ENCODE results near the gene PDXK. TPM values are rescaled to one million over a fixed set of nuclear protein-coding genes. Genes with fewer than 3 reads are reported as not detected.

Gene PDXK
- total and polyA plus RNA-seq, 2 of the 13 experiments (the other 11 are each of a cell fraction or from before 2014, with no cell fraction given) = 114 to 184 TPM

DNA sequence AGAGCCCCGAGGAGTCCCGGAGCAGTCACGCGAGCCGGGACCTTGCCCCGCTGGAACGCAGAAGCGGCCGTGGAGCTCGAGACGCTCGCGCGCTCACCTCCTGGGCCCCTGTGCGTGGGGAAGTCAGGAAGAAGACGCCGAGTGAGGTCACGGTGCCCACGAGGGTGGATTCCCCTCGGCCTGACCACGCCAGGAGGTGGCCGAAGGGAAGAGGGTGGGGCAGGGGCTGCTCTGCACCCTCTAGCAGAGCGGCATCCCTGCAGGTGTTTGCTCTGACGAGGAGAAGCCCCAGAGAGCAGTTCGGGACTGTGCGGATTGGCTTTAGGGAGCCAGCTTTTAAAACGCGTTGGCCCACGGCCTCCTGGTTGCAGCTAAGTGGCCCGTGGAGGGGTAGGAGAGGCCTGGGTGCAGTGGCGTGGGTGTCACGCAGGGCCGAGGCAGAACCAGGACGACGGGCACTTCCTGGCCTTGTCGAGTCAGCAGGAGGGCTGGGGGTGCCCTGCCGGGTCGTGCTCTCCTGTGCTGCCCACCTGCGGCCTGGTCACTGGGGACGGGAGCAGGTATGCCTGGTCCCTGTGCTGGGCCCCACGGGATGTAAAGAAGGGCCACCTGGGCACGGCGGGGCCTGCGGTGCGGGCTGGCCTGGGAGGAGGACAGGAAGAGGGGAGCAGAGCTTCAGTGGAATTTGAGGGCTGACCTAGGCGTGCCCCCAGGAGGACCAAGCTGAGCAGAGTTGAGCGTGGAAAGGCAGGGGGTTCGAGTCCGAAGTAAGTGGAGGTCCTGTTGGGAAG, 1.0 kb downstream of the PDXK start (continued):
- TF ChIP-seq CAMTA2 (CRISPR knock-in tag; IDR thresholded peaks at IDR 0.05; ENCODE audit: borderline replicate concordance) (no peak; the same call in 1 of the 2 replicates), ZNF556 (CRISPR knock-in tag; IDR thresholded peaks at IDR 0.05; ENCODE audit: borderline replicate concordance) (no peak), POLR2A (IDR thresholded peaks at IDR 0.05; ENCODE audit: insufficient read depth in 1 of 2, low read depth in 2 of 2, low read length in 2 of 2) (peak in 1 of 2 experiments; percentile 28; a peak in 1 of 4 replicates), SIX4 (CRISPR knock-in tag; IDR thresholded peaks at IDR 0.05) (no peak), ZNF713 (CRISPR knock-in tag; IDR thresholded peaks at IDR 0.05) (no peak; the same call in 1 of the 2 replicates), ZNF143 (CRISPR knock-in tag; IDR thresholded peaks at IDR 0.05) (no peak), NCOA1 (CRISPR knock-in tag; IDR thresholded peaks at IDR 0.05) (no peak), JUN (CRISPR knock-in tag; IDR thresholded peaks at IDR 0.05) (no peak), ZNF501 (CRISPR knock-in tag; IDR thresholded peaks at IDR 0.05) (0 out of 2 replicates have a peak, but pooled peaks have one; percentile 3), TOE1 (CRISPR knock-in tag; IDR thresholded peaks at IDR 0.05) (no peak), EHMT2 (IDR thresholded peaks at IDR 0.05; ENCODE audit: borderline replicate concordance, low read depth, low read length) (no peak), HDAC6 (IDR thresholded peaks at IDR 0.05; ENCODE audit: low read depth, low read length) (no peak)
- TF ChIP-seq, protein P1, sequence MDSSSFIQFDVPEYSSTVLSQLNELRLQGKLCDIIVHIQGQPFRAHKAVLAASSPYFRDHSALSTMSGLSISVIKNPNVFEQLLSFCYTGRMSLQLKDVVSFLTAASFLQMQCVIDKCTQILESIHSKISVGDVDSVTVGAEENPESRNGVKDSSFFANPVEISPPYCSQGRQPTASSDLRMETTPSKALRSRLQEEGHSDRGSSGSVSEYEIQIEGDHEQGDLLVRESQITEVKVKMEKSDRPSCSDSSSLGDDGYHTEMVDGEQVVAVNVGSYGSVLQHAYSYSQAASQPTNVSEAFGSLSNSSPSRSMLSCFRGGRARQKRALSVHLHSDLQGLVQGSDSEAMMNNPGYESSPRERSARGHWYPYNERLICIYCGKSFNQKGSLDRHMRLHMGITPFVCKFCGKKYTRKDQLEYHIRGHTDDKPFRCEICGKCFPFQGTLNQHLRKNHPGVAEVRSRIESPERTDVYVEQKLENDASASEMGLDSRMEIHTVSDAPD (CRISPR knock-in tag; IDR thresholded peaks at IDR 0.05) = no peak
- TF ChIP-seq, protein P2, sequence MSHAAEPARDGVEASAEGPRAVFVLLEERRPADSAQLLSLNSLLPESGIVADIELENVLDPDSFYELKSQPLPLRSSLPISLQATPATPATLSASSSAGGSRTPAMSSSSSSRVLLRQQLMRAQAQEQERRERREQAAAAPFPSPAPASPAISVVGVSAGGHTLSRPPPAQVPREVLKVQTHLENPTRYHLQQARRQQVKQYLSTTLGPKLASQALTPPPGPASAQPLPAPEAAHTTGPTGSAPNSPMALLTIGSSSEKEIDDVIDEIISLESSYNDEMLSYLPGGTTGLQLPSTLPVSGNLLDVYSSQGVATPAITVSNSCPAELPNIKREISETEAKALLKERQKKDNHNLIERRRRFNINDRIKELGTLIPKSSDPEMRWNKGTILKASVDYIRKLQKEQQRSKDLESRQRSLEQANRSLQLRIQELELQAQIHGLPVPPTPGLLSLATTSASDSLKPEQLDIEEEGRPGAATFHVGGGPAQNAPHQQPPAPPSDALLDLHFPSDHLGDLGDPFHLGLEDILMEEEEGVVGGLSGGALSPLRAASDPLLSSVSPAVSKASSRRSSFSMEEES (CRISPR knock-in tag; IDR thresholded peaks at IDR 0.05) = no peak
- TF ChIP-seq, protein P3, sequence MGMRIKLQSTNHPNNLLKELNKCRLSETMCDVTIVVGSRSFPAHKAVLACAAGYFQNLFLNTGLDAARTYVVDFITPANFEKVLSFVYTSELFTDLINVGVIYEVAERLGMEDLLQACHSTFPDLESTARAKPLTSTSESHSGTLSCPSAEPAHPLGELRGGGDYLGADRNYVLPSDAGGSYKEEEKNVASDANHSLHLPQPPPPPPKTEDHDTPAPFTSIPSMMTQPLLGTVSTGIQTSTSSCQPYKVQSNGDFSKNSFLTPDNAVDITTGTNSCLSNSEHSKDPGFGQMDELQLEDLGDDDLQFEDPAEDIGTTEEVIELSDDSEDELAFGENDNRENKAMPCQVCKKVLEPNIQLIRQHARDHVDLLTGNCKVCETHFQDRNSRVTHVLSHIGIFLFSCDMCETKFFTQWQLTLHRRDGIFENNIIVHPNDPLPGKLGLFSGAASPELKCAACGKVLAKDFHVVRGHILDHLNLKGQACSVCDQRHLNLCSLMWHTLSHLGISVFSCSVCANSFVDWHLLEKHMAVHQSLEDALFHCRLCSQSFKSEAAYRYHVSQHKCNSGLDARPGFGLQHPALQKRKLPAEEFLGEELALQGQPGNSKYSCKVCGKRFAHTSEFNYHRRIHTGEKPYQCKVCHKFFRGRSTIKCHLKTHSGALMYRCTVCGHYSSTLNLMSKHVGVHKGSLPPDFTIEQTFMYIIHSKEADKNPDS (CRISPR knock-in tag; IDR thresholded peaks at IDR 0.05) = peak; percentile 16; the same call in 1 of the 2 replicates
- TF ChIP-seq, protein P4, sequence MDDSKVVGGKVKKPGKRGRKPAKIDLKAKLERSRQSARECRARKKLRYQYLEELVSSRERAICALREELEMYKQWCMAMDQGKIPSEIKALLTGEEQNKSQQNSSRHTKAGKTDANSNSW (CRISPR knock-in tag; IDR thresholded peaks at IDR 0.05; ENCODE audit: borderline replicate concordance) = no peak
- TF ChIP-seq, protein P5, sequence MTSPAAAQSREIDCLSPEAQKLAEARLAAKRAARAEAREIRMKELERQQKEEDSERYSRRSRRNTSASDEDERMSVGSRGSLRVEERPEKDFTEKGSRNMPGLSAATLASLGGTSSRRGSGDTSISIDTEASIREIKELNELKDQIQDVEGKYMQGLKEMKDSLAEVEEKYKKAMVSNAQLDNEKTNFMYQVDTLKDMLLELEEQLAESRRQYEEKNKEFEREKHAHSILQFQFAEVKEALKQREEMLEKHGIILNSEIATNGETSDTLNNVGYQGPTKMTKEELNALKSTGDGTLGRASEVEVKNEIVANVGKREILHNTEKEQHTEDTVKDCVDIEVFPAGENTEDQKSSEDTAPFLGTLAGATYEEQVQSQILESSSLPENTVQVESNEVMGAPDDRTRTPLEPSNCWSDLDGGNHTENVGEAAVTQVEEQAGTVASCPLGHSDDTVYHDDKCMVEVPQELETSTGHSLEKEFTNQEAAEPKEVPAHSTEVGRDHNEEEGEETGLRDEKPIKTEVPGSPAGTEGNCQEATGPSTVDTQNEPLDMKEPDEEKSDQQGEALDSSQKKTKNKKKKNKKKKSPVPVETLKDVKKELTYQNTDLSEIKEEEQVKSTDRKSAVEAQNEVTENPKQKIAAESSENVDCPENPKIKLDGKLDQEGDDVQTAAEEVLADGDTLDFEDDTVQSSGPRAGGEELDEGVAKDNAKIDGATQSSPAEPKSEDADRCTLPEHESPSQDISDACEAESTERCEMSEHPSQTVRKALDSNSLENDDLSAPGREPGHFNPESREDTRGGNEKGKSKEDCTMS (CRISPR knock-in tag; conservative IDR thresholded peaks at IDR 0.05) = no peak
- TF ChIP-seq, protein P6, sequence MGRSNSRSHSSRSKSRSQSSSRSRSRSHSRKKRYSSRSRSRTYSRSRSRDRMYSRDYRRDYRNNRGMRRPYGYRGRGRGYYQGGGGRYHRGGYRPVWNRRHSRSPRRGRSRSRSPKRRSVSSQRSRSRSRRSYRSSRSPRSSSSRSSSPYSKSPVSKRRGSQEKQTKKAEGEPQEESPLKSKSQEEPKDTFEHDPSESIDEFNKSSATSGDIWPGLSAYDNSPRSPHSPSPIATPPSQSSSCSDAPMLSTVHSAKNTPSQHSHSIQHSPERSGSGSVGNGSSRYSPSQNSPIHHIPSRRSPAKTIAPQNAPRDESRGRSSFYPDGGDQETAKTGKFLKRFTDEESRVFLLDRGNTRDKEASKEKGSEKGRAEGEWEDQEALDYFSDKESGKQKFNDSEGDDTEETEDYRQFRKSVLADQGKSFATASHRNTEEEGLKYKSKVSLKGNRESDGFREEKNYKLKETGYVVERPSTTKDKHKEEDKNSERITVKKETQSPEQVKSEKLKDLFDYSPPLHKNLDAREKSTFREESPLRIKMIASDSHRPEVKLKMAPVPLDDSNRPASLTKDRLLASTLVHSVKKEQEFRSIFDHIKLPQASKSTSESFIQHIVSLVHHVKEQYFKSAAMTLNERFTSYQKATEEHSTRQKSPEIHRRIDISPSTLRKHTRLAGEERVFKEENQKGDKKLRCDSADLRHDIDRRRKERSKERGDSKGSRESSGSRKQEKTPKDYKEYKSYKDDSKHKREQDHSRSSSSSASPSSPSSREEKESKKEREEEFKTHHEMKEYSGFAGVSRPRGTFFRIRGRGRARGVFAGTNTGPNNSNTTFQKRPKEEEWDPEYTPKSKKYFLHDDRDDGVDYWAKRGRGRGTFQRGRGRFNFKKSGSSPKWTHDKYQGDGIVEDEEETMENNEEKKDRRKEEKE (IDR thresholded peaks at IDR 0.05) = no peak

All from HepG2 (cell line).